ENCODE results near the gene FN1. TPM values are rescaled to one million over a fixed set of nuclear protein-coding genes. Genes with fewer than 3 reads are reported as not detected.

FN1 gene
- total and polyA plus RNA-seq, 8 donors, result 42.0 to 861 (median 252) TPM

- Histone ChIP-seq H3K9me3 (no peaks in the 10 kb centered on the region), H3K36me3 (peaks cover 15 to 57% (median 51%) of the 10 kb centered on the region in 4 donors), H3K4me1 (no peaks in the 10 kb centered on the region), H3K4me3 (no peak overlapping the region), H3K27ac (no peak overlapping the region), H3K27me3 (no peaks in the 10 kb centered on the region)
- intact Hi-C loops (cut with DNase I; ENCODE audit: low total_unique reads), result no loop called here
- 94 to 100% (median 97%) methylated on average over 1 of the region's 1 CpG for WGBS, 5 donors
- DNase-seq, result no peak
- TF ChIP-seq CTCF (IDR thresholded peaks at IDR 0.05), result no peak
- no peak for TF ChIP-seq POLR2A (IDR thresholded peaks at IDR 0.05)
- TF ChIP-seq EP300 (IDR thresholded peaks at IDR 0.05), result no peak
- TF ChIP-seq POLR2AphosphoS5 (IDR thresholded peaks at IDR 0.05), result no peak
These were observed 76.3 kb downstream of the FN1 start for GRCh38 chr2:215359576-215359922.

DNA sequence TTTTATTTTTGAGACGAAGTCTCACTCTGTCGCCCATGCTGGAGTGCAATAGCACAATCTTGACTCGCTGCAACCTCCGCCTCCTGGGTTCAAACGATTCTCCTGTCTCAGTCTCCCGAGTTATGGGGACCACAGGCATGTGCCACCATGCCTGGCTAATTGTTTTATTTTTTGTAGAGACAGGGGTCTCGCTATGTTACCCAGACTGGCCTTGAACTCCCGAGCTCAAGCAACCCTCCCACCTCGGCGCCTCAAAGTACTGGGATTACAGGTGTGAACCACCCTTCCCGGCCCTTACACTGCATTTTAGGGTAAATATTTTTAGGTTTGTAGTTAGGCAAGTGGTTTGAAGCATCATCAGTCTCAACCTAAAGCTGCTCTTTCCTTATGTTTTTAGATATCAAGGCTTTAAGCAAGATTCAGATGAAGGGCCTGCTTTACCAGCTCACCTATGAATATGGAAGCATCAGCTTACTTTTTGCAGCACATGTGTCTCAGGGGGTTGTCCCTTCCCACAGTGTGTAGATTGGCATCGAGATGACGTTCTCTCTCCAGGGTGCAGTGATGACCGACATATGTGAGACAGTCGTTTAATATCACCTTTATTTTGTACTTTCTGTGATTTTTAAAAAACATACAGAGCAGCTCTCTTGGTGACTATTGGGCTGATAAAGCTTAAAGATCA is 76.8 kb downstream of the FN1 start:
- intact Hi-C loops (cut with DNase I; ENCODE audit: low total_unique reads), result no loop called here
- no peak overlapping the region for H3K27ac ChIP-seq
- H3K27me3 ChIP-seq, result no peaks in the 10 kb centered on the region
- no peaks in the 10 kb centered on the region for H3K4me1 ChIP-seq
- TF ChIP-seq EP300 (IDR thresholded peaks at IDR 0.05) (no peak), CTCF (IDR thresholded peaks at IDR 0.05) (no peak), POLR2AphosphoS5 (IDR thresholded peaks at IDR 0.05) (no peak), POLR2A (IDR thresholded peaks at IDR 0.05) (no peak)
- peaks cover 10 to 51% (median 46%) of the 10 kb centered on the region in 4 donors for H3K36me3 ChIP-seq
- no peak overlapping the region for H3K4me3 ChIP-seq
- WGBS, 5 donors, result 89 to 94% (median 93%) methylated on average over 15 of the region's 15 CpGs
- no peaks in the 10 kb centered on the region for H3K9me3 ChIP-seq
- no peak for DNase-seq

DNA sequence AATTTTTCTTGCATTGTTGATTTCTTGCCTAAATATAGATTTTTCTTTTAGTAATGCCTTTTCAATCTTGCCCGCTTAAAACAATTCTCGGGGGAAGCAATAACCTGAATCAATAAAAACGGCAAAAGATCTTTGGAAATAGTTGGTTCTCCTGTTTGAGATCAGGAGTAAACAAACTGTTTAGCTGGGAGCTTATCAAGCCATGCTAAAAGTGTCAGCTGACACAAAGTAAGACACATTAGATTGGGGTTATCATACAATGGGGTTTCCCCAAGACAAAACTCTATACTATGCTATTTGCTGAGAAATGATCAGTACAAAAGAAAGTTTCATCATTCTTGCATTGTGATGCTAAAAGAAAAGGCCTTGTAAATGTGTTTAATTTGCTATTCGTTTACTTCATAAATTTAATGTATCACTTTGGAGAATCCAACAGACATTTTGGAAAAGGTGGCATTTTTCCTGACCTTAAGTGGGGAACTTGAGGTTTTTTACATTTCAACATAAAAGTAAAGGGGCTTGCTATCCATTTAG is 77.5 kb downstream of the FN1 start:
- TF ChIP-seq EP300 (IDR thresholded peaks at IDR 0.05), result no peak
- TF ChIP-seq POLR2A (IDR thresholded peaks at IDR 0.05), result no peak
- no peak for TF ChIP-seq CTCF (IDR thresholded peaks at IDR 0.05)
- no peak for TF ChIP-seq POLR2AphosphoS5 (IDR thresholded peaks at IDR 0.05)
- no peaks in the 10 kb centered on the region for H3K9me3 ChIP-seq
- 73 to 85% (median 78%) methylated on average over 4 of the region's 4 CpGs for WGBS, 5 donors
- H3K27ac ChIP-seq, result no peak overlapping the region
- H3K27me3 ChIP-seq, result no peaks in the 10 kb centered on the region
- peaks cover 8 to 50% (median 39%) of the 10 kb centered on the region in 4 donors for H3K36me3 ChIP-seq
- DNase-seq, result no peak
- intact Hi-C loops (cut with DNase I; ENCODE audit: low total_unique reads), result no loop called here
- H3K4me1 ChIP-seq, result no peaks in the 10 kb centered on the region
- no peak overlapping the region for H3K4me3 ChIP-seq

- Histone ChIP-seq H3K27me3 (no peaks in the 10 kb centered on the region), H3K9me3 (no peaks in the 10 kb centered on the region), H3K4me3 (no peak overlapping the region), H3K27ac (no peak overlapping the region), H3K4me1 (no peaks in the 10 kb centered on the region), H3K36me3 (peaks cover 4 to 43% (median 32%) of the 10 kb centered on the region in 4 donors)
- TF ChIP-seq POLR2AphosphoS5 (IDR thresholded peaks at IDR 0.05) (no peak), POLR2A (IDR thresholded peaks at IDR 0.05) (no peak), CTCF (IDR thresholded peaks at IDR 0.05) (no peak), EP300 (IDR thresholded peaks at IDR 0.05) (no peak)
- DNase-seq, result no peak
- intact Hi-C loops (cut with DNase I; ENCODE audit: low total_unique reads), result no loop called here
- 69 to 91% (median 82%) methylated on average over 3 of the region's 3 CpGs for WGBS, 5 donors
These were observed 78.2 kb downstream of the FN1 start for GRCh38 chr2:215357660-215358059.

Measured in stomach (tissue), 9 donors.